ENCODE results near the gene MYO7B. TPM values are rescaled to one million over a fixed set of nuclear protein-coding genes. Genes with fewer than 3 reads are reported as not detected.

MYO7B gene
- total and polyA plus RNA-seq, 7 experiments from 2014 or later, result 0.29 to 5.9 (median 1.3) TPM; not detected in 4

GRCh38 chr2:127504552-127505430 is 30.7 kb upstream of the MYO7B start:
- DNase-seq, result no peak
- H3K4me3 ChIP-seq (ENCODE audit: low read length), result no peak overlapping the region
- Mint-ChIP-seq H3K4me3 (no peak overlapping the region), H3K9me3 (no peaks in the 10 kb centered on the region), H3K27me3 (no peaks in the 10 kb centered on the region), H3K36me3 (peaks cover 21 to 55% (median 27%) of the 10 kb centered on the region in 5 donors), H3K4me1 (peaks cover 22 to 40% (median 34%) of the 10 kb centered on the region in 7 donors), H3K27ac (peak overlapping the region in 7 of 9 donors; percentile 16 to 78 (median 46))
- peaks cover 29 to 54% (median 32%) of the 10 kb centered on the region in 3 experiments for H3K36me3 ChIP-seq (ENCODE audit: control insufficient read depth in 2 of 3, insufficient read depth in 3 of 3, low read length in 3 of 3)
- H3K4me1 ChIP-seq (ENCODE audit: control insufficient read depth in 2 of 2, insufficient read depth in 2 of 2, low read length in 2 of 2), result no peaks in the 10 kb centered on the region
- no peak for ATAC-seq
- no peaks in the 10 kb centered on the region for H3K27me3 ChIP-seq (ENCODE audit: control insufficient read depth in 2 of 2, insufficient read depth in 2 of 2, low read length in 2 of 2)
- ChIA-PET CTCF (interaction anchor here (1.2 kb wide), 1 partner anchor 14 kb away, joined by 3 read pairs; no protein-coding TSS in a partner anchor), POLR2A (interaction anchor here (1.0 to 1.1 kb wide), 3 partner anchors 9 to 16 kb away, joined by 3 read pairs; no protein-coding TSS in a partner anchor)
- H3K27ac ChIP-seq (ENCODE audit: low read depth, low read length), result no peak overlapping the region
- intact Hi-C loops (cut with micrococcal nuclease), result no loop called here
- H3K9me3 ChIP-seq (ENCODE audit: control insufficient read depth in 2 of 3, low read length in 3 of 3), result no peaks in the 10 kb centered on the region

- Mint-ChIP-seq H3K9me3 (no peaks in the 10 kb centered on the region), H3K27me3 (no peaks in the 10 kb centered on the region), H3K27ac (peak overlapping the region in 2 of 9 donors; percentile 17 to 51), H3K4me1 (peaks cover 30 to 57% (median 51%) of the 10 kb centered on the region in 7 donors), H3K36me3 (peaks cover 18 to 41% (median 21%) of the 10 kb centered on the region in 5 donors), H3K4me3 (no peak overlapping the region)
- Histone ChIP-seq H3K36me3 (ENCODE audit: control insufficient read depth in 2 of 3, insufficient read depth in 3 of 3, low read length in 3 of 3) (peaks cover 29 to 42% (median 32%) of the 10 kb centered on the region in 3 experiments), H3K9me3 (ENCODE audit: control insufficient read depth in 2 of 3, low read length in 3 of 3) (no peaks in the 10 kb centered on the region), H3K4me1 (ENCODE audit: control insufficient read depth in 2 of 2, insufficient read depth in 2 of 2, low read length in 2 of 2) (no peaks in the 10 kb centered on the region), H3K4me3 (ENCODE audit: low read length) (no peak overlapping the region), H3K27me3 (ENCODE audit: control insufficient read depth in 2 of 2, insufficient read depth in 2 of 2, low read length in 2 of 2) (no peaks in the 10 kb centered on the region), H3K27ac (ENCODE audit: low read depth, low read length) (no peak overlapping the region)
- ATAC-seq (no peak), DNase-seq (no peak)
- POLR2A ChIA-PET, result no interaction called here
- intact Hi-C loops (cut with micrococcal nuclease), result no loop called here
- CTCF ChIA-PET, result no interaction called here
These were observed 29.0 kb upstream of the MYO7B start for GRCh38 chr2:127506510-127506909.

- no peaks in the 10 kb centered on the region for H3K27me3 ChIP-seq (ENCODE audit: control insufficient read depth in 2 of 2, insufficient read depth in 2 of 2, low read length in 2 of 2)
- DNase-seq (no peak), ATAC-seq (no peak)
- H3K36me3 ChIP-seq (ENCODE audit: control insufficient read depth in 2 of 3, insufficient read depth in 3 of 3, low read length in 3 of 3), result peaks cover 15 to 26% (median 19%) of the 10 kb centered on the region in 3 experiments
- H3K27ac ChIP-seq (ENCODE audit: low read depth, low read length), result no peak overlapping the region
- Mint-ChIP-seq H3K4me1 (peaks cover 42 to 70% (median 67%) of the 10 kb centered on the region in 7 donors), H3K27me3 (no peaks in the 10 kb centered on the region), H3K27ac (peak overlapping the region in 5 of 9 donors; percentile 18 to 66 (median 42)), H3K36me3 (peaks cover 10 to 30% (median 13%) of the 10 kb centered on the region in 5 donors), H3K4me3 (peak overlapping the region in 6 of 10 donors; percentile 12 to 38 (median 28)), H3K9me3 (no peaks in the 10 kb centered on the region)
- peaks cover 6 to 7% of the 10 kb centered on the region in 2 donors for H3K4me1 ChIP-seq (ENCODE audit: control insufficient read depth in 2 of 2, insufficient read depth in 2 of 2, low read length in 2 of 2)
- H3K4me3 ChIP-seq (ENCODE audit: low read length), result no peak overlapping the region
- ChIA-PET CTCF (interaction anchor here (1.4 kb wide), 1 partner anchor 142 kb away, joined by 3 read pairs; no protein-coding TSS in a partner anchor), POLR2A (interaction anchor here (0.5 to 1.2 kb wide), 2 partner anchors 16 to 201 kb away, joined by 3 read pairs; no protein-coding TSS in a partner anchor)
- intact Hi-C loops (cut with micrococcal nuclease), result no loop called here
- H3K9me3 ChIP-seq (ENCODE audit: control insufficient read depth in 2 of 3, low read length in 3 of 3), result no peaks in the 10 kb centered on the region
These were observed 27.4 kb upstream of the MYO7B start for GRCh38 chr2:127508023-127508630.

GRCh38 chr2:127508631-127509034 is 26.9 kb upstream of the MYO7B start:
- H3K4me1 ChIP-seq (ENCODE audit: control insufficient read depth in 2 of 2, insufficient read depth in 2 of 2, low read length in 2 of 2), result peaks cover 6 to 7% of the 10 kb centered on the region in 2 donors
- intact Hi-C loops (cut with micrococcal nuclease), result no loop called here
- no peaks in the 10 kb centered on the region for H3K27me3 Mint-ChIP-seq
- H3K36me3 ChIP-seq (ENCODE audit: control insufficient read depth in 2 of 3, insufficient read depth in 3 of 3, low read length in 3 of 3), result peaks cover 12 to 24% (median 17%) of the 10 kb centered on the region in 3 experiments
- no peak for DNase-seq
- peaks cover 43 to 75% (median 72%) of the 10 kb centered on the region in 7 donors for H3K4me1 Mint-ChIP-seq
- H3K9me3 Mint-ChIP-seq, result no peaks in the 10 kb centered on the region
- H3K4me3 Mint-ChIP-seq, result peak overlapping the region in 2 of 10 donors; percentile 27 to 28
- no peaks in the 10 kb centered on the region for H3K9me3 ChIP-seq (ENCODE audit: control insufficient read depth in 2 of 3, low read length in 3 of 3)
- H3K27ac ChIP-seq (ENCODE audit: low read depth, low read length), result no peak overlapping the region
- ChIA-PET CTCF (interaction anchor here (1.4 kb wide), 1 partner anchor 141 kb away, joined by 3 read pairs; no protein-coding TSS in a partner anchor), POLR2A (interaction anchor here (1.2 kb wide), 1 partner anchor 16 kb away, joined by 3 read pairs; no protein-coding TSS in a partner anchor)
- peak overlapping the region in 3 of 9 donors; percentile 59 to 65 (median 63) for H3K27ac Mint-ChIP-seq
- peak; percentile 73 for ATAC-seq
- H3K36me3 Mint-ChIP-seq, result peaks cover 7 to 27% (median 10%) of the 10 kb centered on the region in 5 donors
- H3K4me3 ChIP-seq (ENCODE audit: low read length), result no peak overlapping the region
- no peaks in the 10 kb centered on the region for H3K27me3 ChIP-seq (ENCODE audit: control insufficient read depth in 2 of 2, insufficient read depth in 2 of 2, low read length in 2 of 2)

- Mint-ChIP-seq H3K4me3 (peak overlapping the region in 3 of 10 donors; percentile 5 to 16 (median 14)), H3K27me3 (no peaks in the 10 kb centered on the region), H3K9me3 (no peaks in the 10 kb centered on the region), H3K27ac (peak overlapping the region in 6 of 9 donors; percentile 12 to 60 (median 37)), H3K4me1 (peaks cover 51 to 88% (median 79%) of the 10 kb centered on the region in 7 donors), H3K36me3 (peaks cover 5 to 29% (median 6%) of the 10 kb centered on the region in 5 donors)
- H3K27ac ChIP-seq (ENCODE audit: low read depth, low read length), result no peak overlapping the region
- CTCF ChIA-PET, result no interaction called here
- DNase-seq (no peak), ATAC-seq (no peak)
- H3K4me1 ChIP-seq (ENCODE audit: control insufficient read depth in 2 of 2, insufficient read depth in 2 of 2, low read length in 2 of 2), result peaks cover 6 to 18% of the 10 kb centered on the region in 2 donors
- intact Hi-C loops (cut with micrococcal nuclease), result no loop called here
- H3K36me3 ChIP-seq (ENCODE audit: control insufficient read depth in 2 of 3, insufficient read depth in 3 of 3, low read length in 3 of 3), result peaks cover 0 to 22% (median 2%) of the 10 kb centered on the region in 3 experiments
- no peaks in the 10 kb centered on the region for H3K9me3 ChIP-seq (ENCODE audit: control insufficient read depth in 2 of 3, low read length in 3 of 3)
- H3K4me3 ChIP-seq (ENCODE audit: low read length), result no peak overlapping the region
- POLR2A ChIA-PET, result no interaction called here
- H3K27me3 ChIP-seq (ENCODE audit: control insufficient read depth in 2 of 2, insufficient read depth in 2 of 2, low read length in 2 of 2), result no peaks in the 10 kb centered on the region
These were observed 25.4 kb upstream of the MYO7B start for GRCh38 chr2:127510073-127510472.

GRCh38 chr2:127511090-127511695 is 24.3 kb upstream of the MYO7B start:
- Mint-ChIP-seq H3K9me3 (no peaks in the 10 kb centered on the region), H3K27me3 (no peaks in the 10 kb centered on the region), H3K4me1 (peaks cover 52 to 95% (median 90%) of the 10 kb centered on the region in 7 donors), H3K4me3 (peak overlapping the region in 2 of 10 donors; percentile 1 to 5), H3K36me3 (peaks cover 6 to 37% (median 12%) of the 10 kb centered on the region in 5 donors), H3K27ac (peak overlapping the region in 7 of 9 donors; percentile 15 to 68 (median 46))
- DNase-seq, result no peak
- ATAC-seq, result no peak
- intact Hi-C loops (cut with micrococcal nuclease), result no loop called here
- POLR2A ChIA-PET, result interaction anchor here (1.2 to 2.8 kb wide), 2 partner anchors 14 to 15 kb away, joined by 4 to 14 read pairs; partner anchors contain the start of gene IWS1
- no peaks in the 10 kb centered on the region for H3K9me3 ChIP-seq (ENCODE audit: control insufficient read depth in 2 of 3, low read length in 3 of 3)
- H3K27me3 ChIP-seq (ENCODE audit: control insufficient read depth in 2 of 2, insufficient read depth in 2 of 2, low read length in 2 of 2), result no peaks in the 10 kb centered on the region
- CTCF ChIA-PET, result no interaction called here
- peaks cover 0 to 29% (median 0%) of the 10 kb centered on the region in 3 experiments for H3K36me3 ChIP-seq (ENCODE audit: control insufficient read depth in 2 of 3, insufficient read depth in 3 of 3, low read length in 3 of 3)
- H3K4me3 ChIP-seq (ENCODE audit: low read length), result no peak overlapping the region
- no peak overlapping the region for H3K27ac ChIP-seq (ENCODE audit: low read depth, low read length)
- peaks cover 6 to 26% of the 10 kb centered on the region in 2 donors for H3K4me1 ChIP-seq (ENCODE audit: control insufficient read depth in 2 of 2, insufficient read depth in 2 of 2, low read length in 2 of 2)
